ENCODE results near the gene TBCD.

DNA sequence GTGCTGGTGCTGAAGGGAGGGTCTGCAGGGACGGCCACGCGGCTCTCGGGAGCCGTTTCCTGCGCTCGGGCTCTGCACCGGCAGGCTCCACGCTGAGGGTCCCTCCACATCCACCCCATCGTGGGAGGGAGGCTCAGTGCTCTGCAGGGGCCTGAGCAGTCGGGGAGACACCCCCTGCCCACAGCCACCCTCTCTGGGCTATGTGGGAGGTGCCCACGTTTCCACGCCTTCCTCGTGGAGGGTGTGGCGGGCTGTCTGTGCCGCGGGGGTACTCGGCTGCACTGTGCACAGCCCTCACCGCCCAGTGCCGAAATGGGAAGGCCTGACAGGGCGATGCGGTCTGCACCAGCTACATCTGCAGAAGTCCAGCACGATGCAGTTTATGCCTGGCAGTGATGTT is 113.4 kb downstream of the TBCD start:
- no peak for TF ChIP-seq POLR2A (IDR thresholded peaks at IDR 0.05; ENCODE audit: low read length)
- no peak for TF ChIP-seq CTCF (IDR thresholded peaks at IDR 0.05)
- no peak for TF ChIP-seq TP53 (CRISPR knock-in tag; IDR thresholded peaks at IDR 0.05)
- TF ChIP-seq SMC3 (IDR thresholded peaks at IDR 0.05): no peak
- no peak for TF ChIP-seq RAD21 (conservative IDR thresholded peaks at IDR 0.05 in 1 of 2, IDR thresholded peaks at IDR 0.05 in 1 of 2)
- TF ChIP-seq RFX5 (IDR thresholded peaks at IDR 0.05): no peak
- no peak for TF ChIP-seq CBX8 (IDR thresholded peaks at IDR 0.05)
- TF ChIP-seq ZNF302 (CRISPR knock-in tag; IDR thresholded peaks at IDR 0.05): no peak
- no peak for TF ChIP-seq BHLHE40 (IDR thresholded peaks at IDR 0.05; ENCODE audit: low read depth, low read length)
- no peak for TF ChIP-seq HDAC2 (IDR thresholded peaks at IDR 0.05)
- TF ChIP-seq, protein P1, sequence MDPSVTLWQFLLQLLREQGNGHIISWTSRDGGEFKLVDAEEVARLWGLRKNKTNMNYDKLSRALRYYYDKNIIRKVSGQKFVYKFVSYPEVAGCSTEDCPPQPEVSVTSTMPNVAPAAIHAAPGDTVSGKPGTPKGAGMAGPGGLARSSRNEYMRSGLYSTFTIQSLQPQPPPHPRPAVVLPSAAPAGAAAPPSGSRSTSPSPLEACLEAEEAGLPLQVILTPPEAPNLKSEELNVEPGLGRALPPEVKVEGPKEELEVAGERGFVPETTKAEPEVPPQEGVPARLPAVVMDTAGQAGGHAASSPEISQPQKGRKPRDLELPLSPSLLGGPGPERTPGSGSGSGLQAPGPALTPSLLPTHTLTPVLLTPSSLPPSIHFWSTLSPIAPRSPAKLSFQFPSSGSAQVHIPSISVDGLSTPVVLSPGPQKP (IDR thresholded peaks at IDR 0.05; ENCODE audit: low read depth, low read length): no peak
